H9 (cell line): ENCODE results near the gene SYNPO2L. TPM values are rescaled to one million over a fixed set of nuclear protein-coding genes. Genes with fewer than 3 reads are reported as not detected.
A peak's percentile ranks its signal among the peaks of the same experiment; 100 is the strongest.

Experiments
- DNase-seq: peaks from one replicate; pipeline ENCODE4 v3.0.0-alpha.2; 2017
- H2AFZ ChIP-seq: one replicate; pipeline ENCODE4 v1.6.1; 2013; ENCODE audit warnings: mild to moderate bottlenecking, low read length, control low read depth, moderate library complexity
- H2AK5ac ChIP-seq: 2 replicates; pipeline ENCODE4 v1.6.1; 2013; ENCODE audit warnings: low read length, control low read depth, mixed read lengths; ENCODE audit not compliant: insufficient read length
- H2BK120ac ChIP-seq: one replicate; pipeline ENCODE4 v1.6.1; 2013; ENCODE audit warnings: low read depth, mild to moderate bottlenecking, low read length, control low read depth, inconsistent platforms; ENCODE audit not compliant: poor library complexity, severe bottlenecking
- H2BK12ac ChIP-seq: 2 replicates; pipeline ENCODE4 v1.6.1; 2013; ENCODE audit warnings: low read length, control low read depth, mixed read lengths, low read depth; ENCODE audit not compliant: insufficient read length
- H2BK15ac ChIP-seq: 2 replicates; pipeline ENCODE4 v1.6.1; 2013; ENCODE audit warnings: low read depth, low read length, control low read depth
- H2BK20ac ChIP-seq: one replicate; pipeline ENCODE4 v1.6.1; 2013; ENCODE audit warnings: low read depth, mild to moderate bottlenecking, low read length, control low read depth, inconsistent platforms; ENCODE audit not compliant: poor library complexity, severe bottlenecking
- H2BK5ac ChIP-seq: 2 replicates; pipeline ENCODE4 v1.6.1; 2013; ENCODE audit warnings: low read length, control low read depth, mixed read lengths; ENCODE audit not compliant: insufficient read length
- H3K14ac ChIP-seq: 2 replicates; pipeline ENCODE4 v1.6.1; 2013; ENCODE audit warnings: low read length, control low read depth; ENCODE audit not compliant: insufficient read depth
- H3K18ac ChIP-seq: 2 replicates; pipeline ENCODE4 v1.6.1; 2013; ENCODE audit warnings: low read depth, mild to moderate bottlenecking, mixed read lengths, low read length, control low read depth; ENCODE audit not compliant: insufficient read length
- H3K23ac ChIP-seq: 2 replicates; pipeline ENCODE4 v1.6.1; 2013; ENCODE audit warnings: low read length, control low read depth, mixed read lengths, low read depth; ENCODE audit not compliant: insufficient read length
- H3K23me2 ChIP-seq: 2 replicates; pipeline ENCODE4 v1.6.1; 2013; ENCODE audit warnings: low read depth, mild to moderate bottlenecking, mixed read lengths, low read length, control low read depth; ENCODE audit not compliant: insufficient read length, poor library complexity, severe bottlenecking
- H3K27ac ChIP-seq: 2 replicates; pipeline ENCODE4 v1.5.1; 2013; ENCODE audit warnings: low read length, control low read depth, mixed read lengths, low read depth; ENCODE audit not compliant: insufficient read length
- H3K27me3 ChIP-seq: 2 replicates; pipeline ENCODE4 v1.6.1; 2013; ENCODE audit warnings: low read length, control low read depth, inconsistent platforms; ENCODE audit not compliant: insufficient read depth
- H3K4ac ChIP-seq: 2 replicates; pipeline ENCODE4 v1.6.1; 2013; ENCODE audit warnings: low read depth, mild to moderate bottlenecking, control low read depth, inconsistent platforms, low read length, moderate library complexity
- H3K4me1 ChIP-seq: 2 replicates; pipeline ENCODE4 v1.6.1; 2013; ENCODE audit warnings: low read length, control low read depth, inconsistent platforms; ENCODE audit not compliant: insufficient read depth
- H3K4me2 ChIP-seq: 2 replicates; pipeline ENCODE4 v1.6.1; 2013; ENCODE audit warnings: low read length, control low read depth, mixed read lengths; ENCODE audit not compliant: insufficient read length, insufficient read depth
- H3K56ac ChIP-seq: 2 replicates; pipeline ENCODE4 v1.6.1; 2013; ENCODE audit warnings: low read depth, mild to moderate bottlenecking, mixed read lengths, low read length, control low read depth; ENCODE audit not compliant: insufficient read length
- H3K79me1 ChIP-seq: 2 replicates; pipeline ENCODE4 v1.6.1; 2013; ENCODE audit warnings: low read depth, mild to moderate bottlenecking, moderate library complexity, low read length, control low read depth, inconsistent platforms; ENCODE audit not compliant: insufficient read depth, poor library complexity, severe bottlenecking
- H3K79me2 ChIP-seq: 2 replicates; pipeline ENCODE4 v1.6.1; 2013; ENCODE audit warnings: low read length, control low read depth, inconsistent platforms; ENCODE audit not compliant: insufficient read depth
- H3K9ac ChIP-seq: 2 replicates; pipeline ENCODE4 v1.6.1; 2013; ENCODE audit warnings: low read length, control low read depth, mixed read lengths; ENCODE audit not compliant: insufficient read length; ENCODE audit errors: extremely low read depth
- H3K9me3 ChIP-seq: one replicate; pipeline ENCODE4 v1.6.1; 2013; ENCODE audit warnings: low read depth, low read length, inconsistent platforms; ENCODE audit not compliant: control insufficient read depth
- H3T11ph ChIP-seq: one replicate; pipeline ENCODE4 v1.6.1; 2013; ENCODE audit warnings: mild to moderate bottlenecking, low read length, control low read depth, inconsistent platforms
- H4K20me1 ChIP-seq: one replicate; pipeline ENCODE4 v1.6.1; 2013; ENCODE audit not compliant: control insufficient read depth, insufficient read length, insufficient read depth
- H4K5ac ChIP-seq: 2 replicates; pipeline ENCODE4 v1.6.1; 2013; ENCODE audit warnings: low read depth, mild to moderate bottlenecking, mixed read lengths, low read length, control low read depth; ENCODE audit not compliant: insufficient read length
- H4K8ac ChIP-seq: replicated peaks from 2 replicates; pipeline ENCODE4 v1.6.1; 2013; ENCODE audit warnings: low read length, control low read depth, mixed read lengths, low read depth; ENCODE audit not compliant: insufficient read length
- H4K91ac ChIP-seq: 2 replicates; pipeline ENCODE4 v1.6.1; 2013; ENCODE audit warnings: low read depth, mild to moderate bottlenecking, moderate library complexity, mixed read lengths, low read length, control low read depth; ENCODE audit not compliant: insufficient read length
- H3K27ac Mint-ChIP-seq, 3 experiments: 2 replicates in 2 of 3; 3 replicates in 1 of 3; pipeline ENCODE4 v1.8.0; 2020 to 2021; ENCODE audit warnings: mixed read lengths in 3 of 3, mild to moderate bottlenecking in 1 of 3, moderate library complexity in 1 of 3
- H3K27me3 Mint-ChIP-seq: 2 replicates; pipeline ENCODE4 v1.8.0; 2021; ENCODE audit warnings: low read depth, mild to moderate bottlenecking, moderate library complexity, mixed read lengths
- H3K36me3 Mint-ChIP-seq, 3 experiments: 2 replicates in 2 of 3; 3 replicates in 1 of 3; pipeline ENCODE4 v1.8.0; 2020 to 2021; ENCODE audit warnings: low read depth in 3 of 3, mixed read lengths in 3 of 3; ENCODE audit not compliant: insufficient read depth in 1 of 3
- H3K4me1 Mint-ChIP-seq, 2 experiments: 2 replicates each; pipeline ENCODE4 v1.8.0; 2020; ENCODE audit warnings: mixed read lengths in 2 of 2
- H3K4me3 Mint-ChIP-seq, 2 experiments: 2 replicates in 1 of 2; 3 replicates in 1 of 2; pipeline ENCODE4 v1.8.0; 2020 to 2021; ENCODE audit warnings: mild to moderate bottlenecking in 2 of 2, mixed read lengths in 2 of 2, moderate library complexity in 1 of 2
- H3K9me3 Mint-ChIP-seq, 2 experiments: 2 replicates in 1 of 2; 3 replicates in 1 of 2; pipeline ENCODE4 v1.8.0; 2020; ENCODE audit warnings: mild to moderate bottlenecking in 2 of 2, mixed read lengths in 2 of 2, moderate library complexity in 1 of 2
- WGBS: extraction: QIAGEN DNeasy Blood & Tissue Kit; methylation state at CpG from one replicate; pipeline ENCODE4 v1.1.7; 2013; ENCODE audit warnings: missing lambda C conversion rate, low lambda C conversion rate, mixed read lengths; ENCODE audit not compliant: insufficient read length; ENCODE audit errors: extremely low coverage; 5-methylcytosine and 5-hydroxymethylcytosine counted together
- total RNA-seq: library from RNA; stranded (reverse); gene quantifications from 2 replicates; pipeline ENCODE4 v1.2.1, GENCODE V29; 2021
- TF ChIP-seq, protein P1 (sequence below): fragments of 200-600 bp; sonication (generic); conservative IDR thresholded peaks from 3 replicates; pipeline ENCODE4 v1.8.0; 2021; ENCODE audit warnings: antibody characterized with exemption, mild to moderate bottlenecking

Gene SYNPO2L
- total RNA-seq, 1 experiment from 2014 or later: 0.11 TPM

DNA sequence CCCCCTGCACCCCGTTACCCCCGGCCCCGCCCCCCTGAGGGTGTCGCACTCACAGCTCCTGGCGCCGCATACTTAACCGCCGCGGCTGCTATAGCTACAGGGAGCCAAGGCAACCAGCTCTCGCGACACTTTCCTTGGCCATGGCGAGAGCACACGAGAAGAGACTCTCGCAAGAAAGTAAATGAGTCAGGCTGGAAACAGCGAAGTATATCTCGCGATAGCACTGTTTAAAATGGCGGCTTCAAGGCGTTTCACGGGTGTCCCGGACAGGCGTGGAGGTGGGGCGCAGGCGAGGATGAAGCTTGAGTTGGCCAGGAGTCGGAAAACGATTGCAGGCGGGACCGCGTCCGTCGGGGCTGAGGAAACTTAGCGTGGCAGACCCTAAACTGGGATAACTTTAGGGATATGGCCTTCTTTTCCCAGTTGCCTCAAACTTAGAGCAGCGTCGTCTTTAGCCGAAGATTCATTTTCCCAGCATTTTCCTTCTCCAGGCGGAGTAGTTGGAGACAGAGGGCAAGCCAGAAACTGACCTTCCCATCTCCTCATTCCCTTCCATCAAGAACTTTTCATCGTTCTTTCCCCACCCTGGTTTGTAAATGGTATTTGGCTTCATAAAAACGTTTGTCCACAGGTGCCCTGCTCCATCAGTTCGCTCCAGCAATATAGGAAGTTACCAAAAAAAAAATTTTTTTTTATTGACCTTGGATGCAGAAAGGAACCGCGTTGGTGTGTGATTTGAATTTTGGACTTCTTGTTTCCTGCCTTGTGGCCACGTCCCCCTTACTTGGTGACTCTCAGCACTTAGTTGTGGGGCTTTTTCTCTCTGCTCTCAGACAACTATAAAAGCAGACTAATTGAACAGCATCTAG lies 29.7 kb downstream of the SYNPO2L start:
- H2BK20ac ChIP-seq: no peak overlapping the region
- no peaks in the 10 kb centered on the region; the same call in 1 of the 2 replicates for H3K79me2 ChIP-seq
- no peak overlapping the region for H2AFZ ChIP-seq
- peaks cover 0 to 6% (median 0%) of the 10 kb centered on the region in 3 experiments; a peak in 2 of 7 replicates for H3K36me3 Mint-ChIP-seq
- H3K4me1 ChIP-seq: no peaks in the 10 kb centered on the region
- peak overlapping the region; percentile 88 for H3K4me2 ChIP-seq
- no peaks in the 10 kb centered on the region; a peak in 1 of 5 replicates for H3K9me3 Mint-ChIP-seq
- H2BK15ac ChIP-seq: no peak overlapping the region
- H4K5ac ChIP-seq: peak overlapping the region; percentile 77
- peak overlapping the region; percentile 98 for H3K4me3 Mint-ChIP-seq
- H3T11ph ChIP-seq: no peak overlapping the region
- H2BK5ac ChIP-seq: no peak overlapping the region
- peak overlapping the region; percentile 92 for H3K18ac ChIP-seq
- H4K91ac ChIP-seq: no peak overlapping the region
- H3K23ac ChIP-seq: no peak overlapping the region
- H4K8ac ChIP-seq: peak overlapping the region; percentile 4
- H3K4me1 Mint-ChIP-seq: peaks cover 14 to 17% of the 10 kb centered on the region in 2 experiments
- no CpG with 5 or more reads among the region's 42 CpGs for WGBS
- DNase-seq: peak; percentile 96
- H3K79me1 ChIP-seq: peaks cover 2% of the 10 kb centered on the region
- H3K23me2 ChIP-seq: no peaks in the 10 kb centered on the region
- peak overlapping the region; percentile 99 to 100 (median 99) for H3K27ac Mint-ChIP-seq
- no peaks in the 10 kb centered on the region for H3K9me3 ChIP-seq
- no peak overlapping the region for H3K56ac ChIP-seq
- H3K27me3 Mint-ChIP-seq: no peaks in the 10 kb centered on the region
- H4K20me1 ChIP-seq: no peaks in the 10 kb centered on the region
- peak overlapping the region; percentile 96 for H3K9ac ChIP-seq
- peak overlapping the region; percentile 94; the same call in 1 of the 2 replicates for H3K14ac ChIP-seq
- TF ChIP-seq, protein P1, sequence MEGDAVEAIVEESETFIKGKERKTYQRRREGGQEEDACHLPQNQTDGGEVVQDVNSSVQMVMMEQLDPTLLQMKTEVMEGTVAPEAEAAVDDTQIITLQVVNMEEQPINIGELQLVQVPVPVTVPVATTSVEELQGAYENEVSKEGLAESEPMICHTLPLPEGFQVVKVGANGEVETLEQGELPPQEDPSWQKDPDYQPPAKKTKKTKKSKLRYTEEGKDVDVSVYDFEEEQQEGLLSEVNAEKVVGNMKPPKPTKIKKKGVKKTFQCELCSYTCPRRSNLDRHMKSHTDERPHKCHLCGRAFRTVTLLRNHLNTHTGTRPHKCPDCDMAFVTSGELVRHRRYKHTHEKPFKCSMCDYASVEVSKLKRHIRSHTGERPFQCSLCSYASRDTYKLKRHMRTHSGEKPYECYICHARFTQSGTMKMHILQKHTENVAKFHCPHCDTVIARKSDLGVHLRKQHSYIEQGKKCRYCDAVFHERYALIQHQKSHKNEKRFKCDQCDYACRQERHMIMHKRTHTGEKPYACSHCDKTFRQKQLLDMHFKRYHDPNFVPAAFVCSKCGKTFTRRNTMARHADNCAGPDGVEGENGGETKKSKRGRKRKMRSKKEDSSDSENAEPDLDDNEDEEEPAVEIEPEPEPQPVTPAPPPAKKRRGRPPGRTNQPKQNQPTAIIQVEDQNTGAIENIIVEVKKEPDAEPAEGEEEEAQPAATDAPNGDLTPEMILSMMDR: no peak
- H2BK12ac ChIP-seq: no peak overlapping the region
- no peaks in the 10 kb centered on the region for H3K27me3 ChIP-seq
- no peak overlapping the region for H2BK120ac ChIP-seq
- H3K4ac ChIP-seq: no peak overlapping the region
- peak overlapping the region; percentile 14 for H3K27ac ChIP-seq
- H2AK5ac ChIP-seq: no peak overlapping the region
